Body of pancreas (tissue), 4 donors: ENCODE results near the gene DSC3.

Source experiments
- POLR2A ChIP-seq, 3 donors: fragments of 450-650 bp; IDR thresholded peaks; one replicate each; pipeline ENCODE4 v1.6.1; 2016; ENCODE audit warnings: antibody characterized with exemption in 3 of 3, mild to moderate bottlenecking in 2 of 3
- TF ChIP-seq, protein P1 (sequence below), 7 experiments: fragments of 450-650 bp in 4 of 7; fragments of 200-600 bp in 3 of 7; sonication (generic) in 3 of 7; IDR thresholded peaks; one replicate each; pipeline ENCODE4 v1.5.1; 2016 to 2019; ENCODE audit warnings: antibody characterized with exemption in 7 of 7

GRCh38 chr18:30967701-30968100, 74.8 kb downstream of the DSC3 start:
- no peak for TF ChIP-seq POLR2A (IDR thresholded peaks at IDR 0.05)
- TF ChIP-seq, protein P1, sequence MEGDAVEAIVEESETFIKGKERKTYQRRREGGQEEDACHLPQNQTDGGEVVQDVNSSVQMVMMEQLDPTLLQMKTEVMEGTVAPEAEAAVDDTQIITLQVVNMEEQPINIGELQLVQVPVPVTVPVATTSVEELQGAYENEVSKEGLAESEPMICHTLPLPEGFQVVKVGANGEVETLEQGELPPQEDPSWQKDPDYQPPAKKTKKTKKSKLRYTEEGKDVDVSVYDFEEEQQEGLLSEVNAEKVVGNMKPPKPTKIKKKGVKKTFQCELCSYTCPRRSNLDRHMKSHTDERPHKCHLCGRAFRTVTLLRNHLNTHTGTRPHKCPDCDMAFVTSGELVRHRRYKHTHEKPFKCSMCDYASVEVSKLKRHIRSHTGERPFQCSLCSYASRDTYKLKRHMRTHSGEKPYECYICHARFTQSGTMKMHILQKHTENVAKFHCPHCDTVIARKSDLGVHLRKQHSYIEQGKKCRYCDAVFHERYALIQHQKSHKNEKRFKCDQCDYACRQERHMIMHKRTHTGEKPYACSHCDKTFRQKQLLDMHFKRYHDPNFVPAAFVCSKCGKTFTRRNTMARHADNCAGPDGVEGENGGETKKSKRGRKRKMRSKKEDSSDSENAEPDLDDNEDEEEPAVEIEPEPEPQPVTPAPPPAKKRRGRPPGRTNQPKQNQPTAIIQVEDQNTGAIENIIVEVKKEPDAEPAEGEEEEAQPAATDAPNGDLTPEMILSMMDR (IDR thresholded peaks at IDR 0.05) = no peak
